ENCODE data around the gene AGO3. TPM values are rescaled to one million over a fixed set of nuclear protein-coding genes. Genes with fewer than 3 reads are reported as not detected.
A peak's percentile ranks its signal among the peaks of the same experiment; 100 is the strongest.
"Not testable (repeated sequence)": the region's sequence is repeated elsewhere in the genome, so short reads cannot be mapped to it uniquely, and the experiment has no call there.

Gene AGO3
- total RNA-seq, 1 donor from 2014 or later = 17.1 TPM

GRCh38 chr1:36006941-36007500 is 76.1 kb downstream of the AGO3 start:
- no peak for DNase-seq (ENCODE audit: low read depth, low spot score)

DNA sequence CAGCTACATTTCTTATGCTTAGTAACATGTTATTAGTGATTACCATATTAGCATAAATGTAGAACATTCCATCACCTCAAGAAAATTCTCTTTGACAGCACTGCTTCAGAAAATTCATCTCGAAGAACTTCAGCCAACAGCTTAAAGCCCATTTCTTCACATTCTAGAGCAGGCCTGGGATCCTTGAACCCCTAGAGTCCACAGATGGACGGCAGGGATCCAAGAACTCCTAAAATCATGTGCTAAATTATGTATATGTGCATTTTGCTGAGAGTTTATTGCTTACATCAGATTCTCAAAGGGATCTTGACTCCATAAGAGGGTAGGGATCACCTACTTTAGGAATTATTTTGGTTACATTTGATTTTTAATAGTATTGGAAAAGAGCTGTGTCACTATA is 76.8 kb downstream of the AGO3 start:
- no peak for DNase-seq (ENCODE audit: low read depth, low spot score)

- peak; percentile 88 for DNase-seq (ENCODE audit: low read depth, low spot score)
Observed at GRCh38 chr1:36008546-36009197, 77.8 kb downstream of the AGO3 start.

GRCh38 chr1:36014722-36015220 is 83.9 kb downstream of the AGO3 start:
- DNase-seq (ENCODE audit: low read depth, low spot score) = no peak

DNA sequence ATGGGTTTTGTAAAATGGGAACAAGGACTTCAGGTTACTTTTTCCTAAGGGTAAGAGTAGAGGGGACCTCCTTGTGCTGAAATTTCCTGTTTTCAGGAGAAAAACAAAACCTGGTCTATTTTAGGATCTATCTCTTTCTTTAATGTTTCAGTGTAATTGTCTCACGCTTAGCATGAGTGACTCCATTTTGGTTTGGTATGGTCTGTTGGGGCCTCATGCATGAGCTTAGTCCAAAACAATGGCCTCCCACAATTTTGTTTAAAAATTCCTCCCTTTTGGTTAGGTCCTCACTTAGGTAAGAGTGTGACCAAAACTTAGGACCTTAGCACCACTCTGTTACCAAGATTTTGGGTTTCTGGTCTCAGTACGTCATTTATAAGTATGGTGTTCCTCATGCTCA is 85.8 kb downstream of the AGO3 start:
- no peak for DNase-seq (ENCODE audit: low read depth, low spot score)

- no peak for DNase-seq (ENCODE audit: low read depth, low spot score)
Observed at GRCh38 chr1:36023098-36023769, 92.3 kb downstream of the AGO3 start.

GRCh38 chr1:36024024-36024423 is 93.1 kb downstream of the AGO3 start:
- DNase-seq (ENCODE audit: low read depth, low spot score) = not testable (repeated sequence)

- DNase-seq (ENCODE audit: low read depth, low spot score) = no peak
Observed at GRCh38 chr1:36024847-36025246, 93.9 kb downstream of the AGO3 start.

DNA sequence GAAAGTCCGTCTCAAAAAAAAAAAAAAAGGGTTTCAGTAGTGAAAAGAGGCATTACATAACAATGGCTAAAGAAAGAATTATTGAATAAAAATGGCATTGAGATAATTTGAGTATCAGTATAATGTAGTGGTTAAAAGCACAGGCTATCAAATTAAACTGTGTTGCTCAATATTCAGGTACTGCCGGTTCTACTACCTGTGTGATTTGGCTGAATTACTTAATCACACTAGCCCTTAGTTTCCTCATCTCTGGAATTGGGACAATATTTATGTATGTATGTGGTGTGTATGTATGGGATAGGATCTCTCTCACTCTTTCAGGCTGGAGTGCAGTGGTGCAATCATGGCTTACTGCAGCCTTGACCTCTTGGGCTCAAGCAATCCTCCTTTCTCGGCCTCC is 96.9 kb downstream of the AGO3 start:
- no peak for DNase-seq (ENCODE audit: low read depth, low spot score)

GRCh38 chr1:36031441-36031840 is 100.5 kb downstream of the AGO3 start:
- DNase-seq (ENCODE audit: low read depth, low spot score) = no peak

DNA sequence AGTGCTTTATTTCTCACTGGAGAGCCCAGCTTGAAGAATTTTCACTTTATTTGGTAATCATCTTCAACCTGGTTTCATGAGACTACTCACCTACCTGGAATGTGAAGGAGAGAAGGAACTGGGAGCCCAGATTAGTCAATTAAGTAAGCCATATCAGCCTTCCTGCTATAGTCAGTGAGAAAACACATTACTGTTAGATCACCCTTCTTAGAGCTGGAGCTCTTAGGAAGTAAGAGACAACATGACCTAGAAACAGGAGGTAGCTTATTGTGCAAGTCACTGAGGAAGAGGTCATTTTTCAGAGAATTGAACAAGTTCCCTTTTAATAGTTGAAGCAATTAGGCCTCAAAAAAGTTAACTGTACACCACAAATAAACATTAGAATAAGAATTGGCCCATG is 103.8 kb downstream of the AGO3 start:
- DNase-seq (ENCODE audit: low read depth, low spot score) = no peak

- DNase-seq (ENCODE audit: low read depth, low spot score) = no peak
Observed at GRCh38 chr1:36035154-36035553, 104.2 kb downstream of the AGO3 start.

GRCh38 chr1:36040238-36040637 is 109.3 kb downstream of the AGO3 start:
- no peak for DNase-seq (ENCODE audit: low read depth, low spot score)

DNA sequence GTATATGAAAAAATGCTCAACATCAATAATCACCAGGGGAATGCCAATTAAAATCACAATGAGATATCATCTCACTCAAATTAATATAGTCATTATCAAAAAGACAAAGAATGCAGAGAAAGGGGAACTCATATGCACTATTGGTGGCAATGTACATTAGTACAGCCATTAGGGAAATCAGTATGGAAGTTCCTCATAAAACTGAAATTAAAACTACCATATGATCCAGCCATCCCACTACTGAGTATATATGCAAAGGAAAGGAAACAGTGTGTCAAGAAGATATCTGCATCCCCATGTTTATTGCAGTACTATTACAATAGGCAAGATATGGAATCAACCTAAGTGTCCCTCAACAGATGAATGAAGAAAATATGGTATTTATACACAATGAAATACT is 120.9 kb downstream of the AGO3 start:
- no peak for DNase-seq (ENCODE audit: low read depth, low spot score)

- no peak for DNase-seq (ENCODE audit: low read depth, low spot score)
Observed at GRCh38 chr1:36053978-36054377, 123.1 kb downstream of the AGO3 start.

GRCh38 chr1:36055706-36056105 is 124.8 kb downstream of the AGO3 start:
- no peak for DNase-seq (ENCODE audit: low read depth, low spot score)

- DNase-seq (ENCODE audit: low read depth, low spot score) = no peak
Observed at GRCh38 chr1:36062315-36062714, 131.4 kb downstream of the AGO3 start.

GRCh38 chr1:36067871-36068270 is 137.0 kb downstream of the AGO3 start:
- DNase-seq (ENCODE audit: low read depth, low spot score) = no peak

- DNase-seq (ENCODE audit: low read depth, low spot score) = no peak
Observed at GRCh38 chr1:36068866-36069265, 138.0 kb downstream of the AGO3 start.

DNA sequence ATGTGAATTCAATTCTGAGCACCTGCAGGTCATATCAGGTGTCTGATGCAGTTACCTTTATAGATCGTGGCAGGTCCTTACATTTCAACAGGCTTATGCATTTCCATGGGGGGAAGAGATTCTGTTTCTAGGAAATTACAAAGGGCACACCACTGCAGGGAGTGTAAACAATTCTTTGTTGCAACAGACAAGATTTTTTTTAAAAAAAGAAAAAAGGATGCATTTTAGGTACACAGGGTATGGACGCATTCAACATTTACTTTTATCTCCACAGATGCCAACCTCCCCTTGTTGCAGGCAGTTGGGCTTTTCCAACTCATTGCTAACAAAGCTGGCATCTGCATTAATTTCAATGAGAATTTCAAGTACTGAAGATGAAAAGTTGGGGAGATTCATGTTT is 139.4 kb downstream of the AGO3 start:
- no peak for DNase-seq (ENCODE audit: low read depth, low spot score)

GRCh38 chr1:36076979-36077573 is 146.2 kb downstream of the AGO3 start:
- no peak for DNase-seq (ENCODE audit: low read depth, low spot score)

DNA sequence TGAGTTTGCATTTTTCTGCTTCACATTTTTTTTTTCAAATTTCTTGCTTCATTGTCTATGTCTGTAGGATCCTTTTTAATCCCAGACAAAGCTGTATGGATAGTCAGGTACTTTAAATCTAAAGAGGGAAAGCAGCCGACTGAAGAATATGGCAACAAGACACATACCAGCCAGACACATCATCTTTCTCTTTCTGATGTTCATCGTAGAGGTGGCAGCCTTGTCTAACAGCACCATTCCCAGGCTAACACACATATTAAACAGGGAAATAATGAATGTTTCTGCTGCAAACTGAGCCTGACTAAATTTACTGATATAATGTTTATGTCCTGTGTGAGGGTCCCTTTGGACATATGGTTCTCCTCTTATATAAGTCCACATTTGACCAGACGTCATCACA is 149.3 kb downstream of the AGO3 start:
- no peak for DNase-seq (ENCODE audit: low read depth, low spot score)

Measured in pulmonary artery endothelial cell (primary cell).